Progenitor cell of endocrine pancreas (in vitro differentiated cells): ENCODE data around the gene PTPRD. TPM values are rescaled to one million over a fixed set of nuclear protein-coding genes. Genes with fewer than 3 reads are reported as not detected.

ENCODE experiments used
- DNase-seq: peaks from one replicate; pipeline ENCODE4 v3.0.0; 2021; ENCODE audit warnings: low spot score; ENCODE audit not compliant: unreplicated experiment
- H3K27ac Mint-ChIP-seq: 2 replicates; pipeline ENCODE4 v1.8.0; 2021; ENCODE audit warnings: mild to moderate bottlenecking, moderate library complexity, mixed read lengths
- H3K27me3 Mint-ChIP-seq: 2 replicates; pipeline ENCODE4 v1.8.0; 2021; ENCODE audit warnings: mixed read lengths
- H3K36me3 Mint-ChIP-seq: 2 replicates; pipeline ENCODE4 v1.8.0; 2022; ENCODE audit warnings: mixed read lengths; ENCODE audit not compliant: insufficient read depth
- H3K4me1 Mint-ChIP-seq: 2 replicates; pipeline ENCODE4 v1.8.0; 2021; ENCODE audit warnings: low read depth, mixed read lengths
- H3K4me3 Mint-ChIP-seq: 2 replicates; pipeline ENCODE4 v1.8.0; 2021; ENCODE audit warnings: low read depth, mild to moderate bottlenecking, moderate library complexity, mixed read lengths
- H3K9me3 Mint-ChIP-seq: 2 replicates; pipeline ENCODE4 v1.8.0; 2021; ENCODE audit warnings: low read depth, mixed read lengths
- total RNA-seq: library from RNA; stranded (reverse); gene quantifications from 2 replicates; pipeline ENCODE4 v1.2.1, GENCODE V29; 2021
- TF ChIP-seq, protein P1 (sequence below): fragments of 200-600 bp; sonication (generic); IDR thresholded peaks from one replicate; pipeline ENCODE4 v1.5.0; 2021; ENCODE audit warnings: antibody characterized with exemption, mild to moderate bottlenecking; ENCODE audit not compliant: unreplicated experiment

The PTPRD gene
- total RNA-seq, 1 donor from 2014 or later: 124 TPM

DNA sequence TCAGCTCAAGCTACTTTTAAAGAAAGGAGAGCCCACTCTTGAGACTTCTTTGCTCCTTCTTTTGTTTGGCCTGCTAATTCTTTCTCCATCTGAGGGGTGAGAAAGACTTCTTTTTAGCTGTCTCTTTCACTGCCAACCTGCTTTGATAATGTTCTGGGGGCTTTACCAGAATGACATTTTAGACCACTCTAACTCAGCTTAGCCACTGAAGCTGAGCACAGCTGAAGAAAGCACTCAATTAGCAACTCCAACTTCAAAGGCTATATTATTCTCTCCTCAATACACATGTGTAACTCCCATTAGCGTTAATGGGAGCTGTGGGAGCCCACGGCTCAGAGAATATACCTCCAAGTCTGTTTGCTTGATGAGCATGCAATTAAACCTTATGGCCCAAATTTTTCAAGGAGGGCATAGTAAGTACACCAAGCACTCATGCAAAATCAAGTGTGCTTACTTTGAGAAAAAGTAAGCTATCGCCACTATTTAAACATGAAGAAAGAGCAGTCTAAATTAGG lies 1997.8 kb downstream of the PTPRD start:
- Mint-ChIP-seq H3K27ac (no peak overlapping the region), H3K27me3 (no peaks in the 10 kb centered on the region), H3K36me3 (no peaks in the 10 kb centered on the region), H3K4me3 (no peak overlapping the region), H3K4me1 (no peaks in the 10 kb centered on the region), H3K9me3 (no peaks in the 10 kb centered on the region)
- TF ChIP-seq, protein P1, sequence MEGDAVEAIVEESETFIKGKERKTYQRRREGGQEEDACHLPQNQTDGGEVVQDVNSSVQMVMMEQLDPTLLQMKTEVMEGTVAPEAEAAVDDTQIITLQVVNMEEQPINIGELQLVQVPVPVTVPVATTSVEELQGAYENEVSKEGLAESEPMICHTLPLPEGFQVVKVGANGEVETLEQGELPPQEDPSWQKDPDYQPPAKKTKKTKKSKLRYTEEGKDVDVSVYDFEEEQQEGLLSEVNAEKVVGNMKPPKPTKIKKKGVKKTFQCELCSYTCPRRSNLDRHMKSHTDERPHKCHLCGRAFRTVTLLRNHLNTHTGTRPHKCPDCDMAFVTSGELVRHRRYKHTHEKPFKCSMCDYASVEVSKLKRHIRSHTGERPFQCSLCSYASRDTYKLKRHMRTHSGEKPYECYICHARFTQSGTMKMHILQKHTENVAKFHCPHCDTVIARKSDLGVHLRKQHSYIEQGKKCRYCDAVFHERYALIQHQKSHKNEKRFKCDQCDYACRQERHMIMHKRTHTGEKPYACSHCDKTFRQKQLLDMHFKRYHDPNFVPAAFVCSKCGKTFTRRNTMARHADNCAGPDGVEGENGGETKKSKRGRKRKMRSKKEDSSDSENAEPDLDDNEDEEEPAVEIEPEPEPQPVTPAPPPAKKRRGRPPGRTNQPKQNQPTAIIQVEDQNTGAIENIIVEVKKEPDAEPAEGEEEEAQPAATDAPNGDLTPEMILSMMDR: no peak
- DNase-seq: no peak

DNA sequence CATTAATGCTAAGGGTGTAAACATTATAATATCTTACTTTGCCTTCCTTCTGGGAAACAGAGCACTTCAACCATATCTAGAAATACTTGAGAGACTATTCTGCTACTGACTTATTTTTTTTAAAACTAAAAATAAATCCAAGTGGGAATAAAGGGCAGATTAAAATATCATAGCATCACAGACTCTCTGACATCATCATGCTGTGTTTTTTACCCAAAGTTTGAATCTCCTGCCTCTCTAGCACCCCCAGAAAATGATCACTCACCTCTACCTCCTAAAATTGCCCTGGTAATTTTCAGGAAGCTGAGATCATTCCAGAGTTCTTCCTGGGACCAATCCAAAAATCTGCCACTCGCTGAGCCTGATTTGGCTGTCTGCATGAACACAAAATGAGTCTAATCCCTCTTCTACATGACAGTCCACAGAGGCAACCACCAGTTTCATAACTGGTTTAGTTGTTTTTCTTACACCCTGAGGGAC lies 1999.4 kb downstream of the PTPRD start:
- TF ChIP-seq, protein P1: no peak
- Mint-ChIP-seq H3K27me3 (no peaks in the 10 kb centered on the region), H3K4me1 (no peaks in the 10 kb centered on the region), H3K27ac (no peak overlapping the region), H3K9me3 (no peaks in the 10 kb centered on the region), H3K36me3 (no peaks in the 10 kb centered on the region), H3K4me3 (no peak overlapping the region)
- no peak for DNase-seq

DNA sequence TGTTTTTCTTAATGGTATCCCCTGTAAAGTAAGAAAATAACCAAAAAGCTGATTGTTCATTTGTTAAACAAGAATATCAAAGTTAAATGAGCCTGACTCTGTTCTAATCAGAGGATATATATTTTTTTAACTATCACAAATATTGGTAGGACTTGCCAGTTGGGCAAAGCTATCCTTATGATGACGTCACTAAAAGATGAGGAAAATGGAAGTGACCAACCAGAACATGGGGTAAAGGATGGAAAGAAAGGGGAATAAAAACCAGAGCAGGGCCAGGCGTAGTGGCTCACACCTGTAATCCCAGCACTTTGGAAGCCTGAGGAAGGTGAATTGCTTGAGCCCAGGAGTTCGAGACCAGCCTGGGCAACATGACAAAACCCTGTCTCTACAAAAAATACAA lies 2001.6 kb downstream of the PTPRD start:
- Mint-ChIP-seq H3K4me1 (no peaks in the 10 kb centered on the region), H3K36me3 (no peaks in the 10 kb centered on the region), H3K4me3 (no peak overlapping the region), H3K27me3 (no peaks in the 10 kb centered on the region), H3K9me3 (no peaks in the 10 kb centered on the region), H3K27ac (no peak overlapping the region)
- TF ChIP-seq, protein P1: no peak
- DNase-seq: no peak

DNA sequence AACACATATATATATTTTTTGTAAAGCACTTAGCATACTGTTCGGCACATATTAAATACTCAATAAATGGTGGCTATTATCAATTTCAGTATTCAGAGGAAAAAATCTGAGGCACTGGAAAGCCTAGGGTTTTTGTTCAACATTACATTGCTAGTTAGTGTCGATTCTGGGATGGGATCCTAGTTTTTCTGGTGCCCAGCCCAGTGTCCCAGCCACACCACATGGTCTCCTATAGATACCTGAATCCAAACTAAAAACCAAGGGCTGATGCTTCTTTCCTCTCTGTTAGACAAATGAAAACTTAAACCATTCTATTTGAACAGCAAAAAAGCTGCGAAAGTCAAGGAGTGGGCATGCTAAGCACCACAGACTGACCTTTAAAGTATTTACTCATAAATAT lies 2002.5 kb downstream of the PTPRD start:
- H3K36me3 Mint-ChIP-seq: no peaks in the 10 kb centered on the region
- TF ChIP-seq, protein P1: no peak
- H3K9me3 Mint-ChIP-seq: no peaks in the 10 kb centered on the region
- no peak for DNase-seq
- no peak overlapping the region for H3K4me3 Mint-ChIP-seq
- H3K4me1 Mint-ChIP-seq: no peaks in the 10 kb centered on the region
- no peak overlapping the region for H3K27ac Mint-ChIP-seq
- H3K27me3 Mint-ChIP-seq: no peaks in the 10 kb centered on the region

DNA sequence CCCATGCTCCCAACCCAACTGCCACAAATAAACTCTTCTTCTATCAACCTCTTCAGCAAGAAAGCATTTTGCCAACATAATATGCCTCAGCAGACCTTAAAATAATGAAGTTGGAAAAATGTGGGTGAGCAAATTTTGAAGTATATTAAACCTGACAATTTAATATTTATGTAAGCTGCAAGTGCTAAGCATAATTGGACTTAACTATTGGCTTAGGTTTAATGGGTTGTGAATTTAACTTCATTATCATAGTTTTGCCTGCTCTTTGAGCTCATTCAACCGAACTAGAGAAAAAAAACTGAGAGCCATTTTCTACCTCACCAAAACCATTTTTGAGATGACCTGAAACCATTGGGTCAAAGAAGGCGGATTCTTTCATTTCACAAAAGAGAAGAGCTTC lies 2007.7 kb downstream of the PTPRD start:
- no peaks in the 10 kb centered on the region for H3K27me3 Mint-ChIP-seq
- no peaks in the 10 kb centered on the region for H3K36me3 Mint-ChIP-seq
- no peak overlapping the region for H3K27ac Mint-ChIP-seq
- H3K9me3 Mint-ChIP-seq: no peaks in the 10 kb centered on the region
- peaks cover 2% of the 10 kb centered on the region for H3K4me1 Mint-ChIP-seq
- TF ChIP-seq, protein P1: no peak
- no peak for DNase-seq
- H3K4me3 Mint-ChIP-seq: no peak overlapping the region
